IPS-15b (cell line): ENCODE results near the gene ATG9A.

Experiments
- H3K27me3 ChIP-seq: one replicate; pipeline ENCODE4 v1.6.1; 2013; ENCODE audit warnings: low read length; ENCODE audit not compliant: control insufficient read depth, insufficient read depth
- H3K36me3 ChIP-seq: one replicate; pipeline ENCODE4 v1.6.1; 2013; ENCODE audit warnings: low read length; ENCODE audit not compliant: control insufficient read depth, insufficient read depth
- H3K4me1 ChIP-seq: one replicate; pipeline ENCODE4 v1.6.1; 2013; ENCODE audit warnings: mild to moderate bottlenecking, low read length; ENCODE audit not compliant: control insufficient read depth, insufficient read depth
- H3K4me3 ChIP-seq: one replicate; pipeline ENCODE4 v1.5.1; 2013; ENCODE audit warnings: low read depth, low read length
- H3K9ac ChIP-seq: one replicate; pipeline ENCODE4 v1.6.1; 2013; ENCODE audit warnings: low read depth, mild to moderate bottlenecking, low read length
- H3K9me3 ChIP-seq: one replicate; pipeline ENCODE4 v1.6.1; 2013; ENCODE audit warnings: mild to moderate bottlenecking, low read length; ENCODE audit not compliant: control insufficient read depth, insufficient read depth

ATG9A gene, protein sequence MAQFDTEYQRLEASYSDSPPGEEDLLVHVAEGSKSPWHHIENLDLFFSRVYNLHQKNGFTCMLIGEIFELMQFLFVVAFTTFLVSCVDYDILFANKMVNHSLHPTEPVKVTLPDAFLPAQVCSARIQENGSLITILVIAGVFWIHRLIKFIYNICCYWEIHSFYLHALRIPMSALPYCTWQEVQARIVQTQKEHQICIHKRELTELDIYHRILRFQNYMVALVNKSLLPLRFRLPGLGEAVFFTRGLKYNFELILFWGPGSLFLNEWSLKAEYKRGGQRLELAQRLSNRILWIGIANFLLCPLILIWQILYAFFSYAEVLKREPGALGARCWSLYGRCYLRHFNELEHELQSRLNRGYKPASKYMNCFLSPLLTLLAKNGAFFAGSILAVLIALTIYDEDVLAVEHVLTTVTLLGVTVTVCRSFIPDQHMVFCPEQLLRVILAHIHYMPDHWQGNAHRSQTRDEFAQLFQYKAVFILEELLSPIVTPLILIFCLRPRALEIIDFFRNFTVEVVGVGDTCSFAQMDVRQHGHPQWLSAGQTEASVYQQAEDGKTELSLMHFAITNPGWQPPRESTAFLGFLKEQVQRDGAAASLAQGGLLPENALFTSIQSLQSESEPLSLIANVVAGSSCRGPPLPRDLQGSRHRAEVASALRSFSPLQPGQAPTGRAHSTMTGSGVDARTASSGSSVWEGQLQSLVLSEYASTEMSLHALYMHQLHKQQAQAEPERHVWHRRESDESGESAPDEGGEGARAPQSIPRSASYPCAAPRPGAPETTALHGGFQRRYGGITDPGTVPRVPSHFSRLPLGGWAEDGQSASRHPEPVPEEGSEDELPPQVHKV

DNA sequence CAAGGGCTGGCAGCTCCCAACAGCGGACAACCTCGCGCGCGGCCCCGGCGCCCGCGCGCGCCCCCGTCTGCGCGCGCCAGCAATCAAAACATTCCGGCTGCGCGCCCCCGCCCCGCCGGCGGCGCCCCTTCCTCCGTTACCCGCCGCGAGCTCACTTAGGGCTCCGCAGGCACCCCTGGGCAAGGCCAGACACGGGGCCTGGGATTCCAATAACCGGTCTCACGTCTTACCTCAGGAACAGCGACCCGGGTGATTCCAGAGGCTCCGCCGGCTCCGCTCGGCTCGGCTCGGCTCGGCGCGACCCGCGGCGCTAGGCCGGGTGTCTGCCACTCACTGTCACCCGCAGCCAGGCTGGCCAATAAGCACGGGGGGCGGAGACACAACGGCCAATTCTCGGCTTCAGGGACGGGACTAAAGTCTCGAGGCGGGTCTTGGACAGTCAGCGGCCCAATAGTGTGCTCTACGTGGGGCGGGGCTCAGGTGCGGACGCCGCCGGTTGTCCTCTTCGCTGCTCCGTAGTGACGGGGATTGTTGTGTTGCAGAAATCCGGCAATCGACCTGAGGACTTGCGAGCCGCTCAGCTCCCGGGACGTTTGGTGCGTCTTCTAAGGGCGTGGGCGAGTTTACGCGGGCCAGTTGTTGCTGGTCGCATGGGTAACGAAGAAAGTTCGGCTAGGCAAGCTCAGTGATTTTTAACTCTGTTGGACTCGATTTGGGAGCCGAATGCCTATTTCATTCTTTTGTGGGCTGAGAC is at the start of gene ATG9A, which contains the start of gene ANKZF1:
Gene ATG9A, minus strand, starts transcription at position 332 of the 754 bp plus-strand sequence. CDS start 1,612 bp downstream, outside the sequence.
Gene ANKZF1, plus strand, starts transcription at position 502 of the 754 bp plus-strand sequence. CDS start 452 bp downstream, outside the sequence.
- no peaks in the 10 kb centered on the region for H3K27me3 ChIP-seq
- peak within 1 kb of the TSS; percentile 98 for H3K4me3 ChIP-seq
- H3K9ac ChIP-seq = peak within 1 kb of the TSS; percentile 90
- H3K4me1 ChIP-seq = no peaks in the 10 kb centered on the region
- no peaks in the 10 kb centered on the region for H3K9me3 ChIP-seq
- peaks cover 35% of the 10 kb centered on the region for H3K36me3 ChIP-seq

DNA sequence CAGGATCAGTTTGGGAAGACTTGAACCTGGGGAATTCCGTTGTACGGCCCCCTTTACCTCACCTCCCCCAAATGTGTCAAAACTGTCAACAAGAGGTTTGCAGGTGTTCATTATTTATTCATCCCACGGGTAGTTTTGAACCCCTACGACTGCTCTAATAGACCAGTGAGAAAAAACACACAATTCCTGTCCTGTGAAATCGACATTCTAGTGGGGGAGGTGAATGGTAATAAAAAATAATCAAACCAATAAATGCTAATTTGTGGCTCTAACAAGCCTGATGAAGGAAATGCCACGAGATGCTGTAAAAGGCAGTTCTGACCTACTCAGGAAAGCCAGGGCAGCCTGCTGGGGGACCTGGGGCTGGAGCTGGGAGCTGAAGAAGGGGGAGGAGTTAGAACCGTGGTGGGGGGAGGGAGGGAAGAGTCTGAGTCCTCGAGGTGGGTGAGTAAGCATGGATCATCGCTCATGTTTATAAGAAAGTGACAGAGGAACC is 49.3 kb upstream of the ATG9A start:
- Histone ChIP-seq H3K36me3 (no peaks in the 10 kb centered on the region), H3K27me3 (peaks cover 4% of the 10 kb centered on the region), H3K9me3 (no peaks in the 10 kb centered on the region), H3K4me3 (peak overlapping the region; percentile 47), H3K4me1 (peaks cover 17% of the 10 kb centered on the region), H3K9ac (no peak overlapping the region)

DNA sequence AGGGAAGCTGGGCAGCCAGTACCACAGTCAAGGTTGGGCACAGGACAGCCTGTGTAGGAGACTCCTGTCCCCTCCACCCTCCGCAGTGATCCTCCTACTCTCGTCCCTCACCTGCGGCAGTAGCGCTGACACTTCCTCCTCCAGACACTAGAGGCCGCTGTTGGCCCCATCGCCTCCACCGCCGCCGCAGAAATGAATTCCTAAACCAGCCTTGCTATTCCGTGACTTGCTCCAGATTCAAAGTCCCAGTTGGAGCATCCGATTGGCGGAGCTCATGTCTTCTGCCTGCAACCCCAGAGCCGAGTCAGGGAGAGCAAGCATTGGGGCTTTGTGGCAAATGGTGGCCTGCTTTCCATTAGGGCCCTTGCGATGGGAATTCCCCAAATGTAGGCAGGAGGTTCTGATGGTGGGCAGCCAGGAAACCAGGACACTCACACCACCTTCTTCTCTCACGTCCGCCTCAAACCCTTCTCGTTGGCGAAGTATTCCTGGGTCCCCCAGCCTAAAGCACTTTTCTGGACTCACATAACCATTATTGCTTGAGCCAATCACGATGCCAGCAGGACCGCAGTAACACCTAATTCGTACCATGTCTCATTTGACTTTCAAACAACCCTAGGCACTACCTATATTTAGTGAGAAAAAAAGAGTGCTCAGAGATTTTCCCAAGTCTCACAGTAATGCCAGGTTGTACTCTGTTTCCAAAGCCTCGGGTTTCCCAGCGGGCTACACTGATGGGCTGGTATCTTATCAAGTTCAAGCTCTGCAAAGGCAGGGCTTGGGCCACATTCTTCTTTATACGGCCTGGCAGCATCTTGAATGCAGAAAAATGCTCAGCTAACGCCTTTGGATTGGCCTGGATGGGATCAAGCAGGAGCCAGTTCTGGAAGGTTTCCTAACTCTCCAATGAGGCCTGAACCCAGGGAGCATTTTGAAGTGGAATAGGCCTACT is 48.5 kb upstream of the ATG9A start:
- Histone ChIP-seq H3K36me3 (no peaks in the 10 kb centered on the region), H3K4me1 (peaks cover 17% of the 10 kb centered on the region)

DNA sequence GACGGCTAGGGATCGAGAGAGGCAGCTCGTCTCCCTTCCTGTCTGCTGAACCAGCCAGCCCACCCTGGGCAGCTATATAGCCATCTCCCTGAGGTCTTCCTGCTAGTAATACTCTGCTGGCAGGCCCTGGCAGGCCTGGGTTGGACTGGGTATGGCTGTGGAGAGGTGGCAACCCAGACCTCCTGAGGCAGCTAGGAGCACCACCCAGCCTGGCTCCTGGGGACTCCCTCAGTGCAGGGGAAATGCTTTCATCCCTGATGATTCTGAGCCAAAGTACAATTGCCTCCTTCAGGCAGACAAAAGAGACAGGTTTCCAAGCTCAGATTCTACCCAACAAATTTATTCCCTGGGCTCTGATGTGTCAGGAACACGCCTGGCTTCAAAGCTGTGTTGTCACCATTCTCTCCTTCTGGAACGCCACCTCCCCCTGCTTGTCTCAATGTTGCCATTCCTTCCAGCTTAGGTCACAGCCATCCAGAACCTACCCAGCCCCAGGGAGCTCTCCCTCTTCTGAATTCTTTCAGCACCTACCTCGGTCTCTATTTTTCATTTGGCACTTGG is 45.0 kb upstream of the ATG9A start:
- Histone ChIP-seq H3K4me1 (peaks cover 17% of the 10 kb centered on the region), H3K9me3 (no peaks in the 10 kb centered on the region), H3K9ac (no peak overlapping the region), H3K36me3 (no peaks in the 10 kb centered on the region), H3K27me3 (peaks cover 4% of the 10 kb centered on the region), H3K4me3 (no peak overlapping the region)

More for the DNA sequence above, 48.5 kb upstream of the ATG9A start:
- Histone ChIP-seq H3K4me3 (peak overlapping the region; percentile 47), H3K9ac (no peak overlapping the region), H3K9me3 (no peaks in the 10 kb centered on the region), H3K27me3 (peaks cover 4% of the 10 kb centered on the region)

DNA sequence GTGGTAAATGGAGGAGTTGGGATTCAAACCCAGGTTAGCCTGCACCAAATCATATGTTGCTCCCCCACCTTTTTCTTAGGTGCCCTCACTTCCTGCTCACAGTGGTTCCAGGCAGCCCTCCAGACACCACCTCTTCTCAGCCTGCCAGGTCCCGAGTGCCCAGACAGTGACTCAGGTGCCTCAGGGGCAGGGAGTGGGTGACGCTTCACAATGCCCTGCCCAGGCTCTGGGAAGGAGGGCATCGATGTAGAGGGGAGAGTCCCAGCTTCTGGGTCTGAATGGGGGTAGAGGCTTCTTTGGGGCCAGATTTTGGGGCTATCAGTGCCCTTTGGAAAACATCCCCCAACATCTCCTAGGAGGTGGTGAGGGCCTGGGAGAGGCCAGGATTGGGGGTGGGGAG is 44.5 kb upstream of the ATG9A start:
- Histone ChIP-seq H3K36me3 (no peaks in the 10 kb centered on the region), H3K4me3 (no peak overlapping the region), H3K9ac (no peak overlapping the region), H3K4me1 (peaks cover 17% of the 10 kb centered on the region), H3K9me3 (no peaks in the 10 kb centered on the region), H3K27me3 (peaks cover 7% of the 10 kb centered on the region)

DNA sequence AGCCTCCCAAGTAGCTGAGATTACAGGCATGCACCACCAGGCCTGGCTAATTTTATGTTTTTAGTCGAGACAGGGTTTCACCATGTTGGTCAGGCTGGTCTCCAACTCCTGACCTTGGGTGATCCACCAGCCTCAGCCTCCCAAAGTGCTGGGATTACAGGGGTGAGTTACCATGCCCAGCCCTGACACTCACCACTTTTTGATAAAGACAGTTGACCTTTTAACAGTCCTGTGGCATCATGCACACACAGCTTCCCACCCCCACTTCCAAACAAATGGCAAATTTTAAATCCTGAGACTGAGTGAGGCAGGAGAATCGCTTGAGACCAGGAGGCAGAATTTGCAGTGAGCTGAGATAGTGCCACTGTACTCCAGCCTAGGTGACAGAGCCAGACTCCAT is 43.6 kb upstream of the ATG9A start:
- Histone ChIP-seq H3K9ac (no peak overlapping the region), H3K27me3 (peaks cover 3% of the 10 kb centered on the region), H3K9me3 (no peaks in the 10 kb centered on the region), H3K36me3 (no peaks in the 10 kb centered on the region), H3K4me1 (peaks cover 10% of the 10 kb centered on the region), H3K4me3 (no peak overlapping the region)

DNA sequence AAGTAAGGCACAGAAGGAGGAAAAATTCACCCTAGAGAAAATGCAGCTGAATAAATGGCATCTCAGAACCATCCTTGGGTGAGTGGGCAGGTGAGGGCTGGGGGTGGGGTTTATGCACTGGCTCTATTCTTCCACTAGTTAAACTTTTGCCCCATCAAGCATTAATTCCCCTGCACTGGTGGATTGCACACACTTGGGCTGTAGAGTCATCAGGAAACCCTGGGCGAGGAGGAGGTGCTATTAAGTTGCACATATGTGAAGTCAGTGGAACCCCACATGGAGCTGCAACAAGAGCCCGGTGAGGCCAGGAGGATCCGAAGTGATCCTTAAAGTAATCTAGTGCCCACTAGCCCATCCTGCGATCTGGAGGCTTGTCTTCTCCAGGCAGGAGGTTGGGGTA is 42.9 kb upstream of the ATG9A start:
- no peak overlapping the region for H3K9ac ChIP-seq
- no peaks in the 10 kb centered on the region for H3K9me3 ChIP-seq
- H3K4me3 ChIP-seq = no peak overlapping the region
- no peaks in the 10 kb centered on the region for H3K36me3 ChIP-seq
- peaks cover 8% of the 10 kb centered on the region for H3K4me1 ChIP-seq
- peaks cover 3% of the 10 kb centered on the region for H3K27me3 ChIP-seq

DNA sequence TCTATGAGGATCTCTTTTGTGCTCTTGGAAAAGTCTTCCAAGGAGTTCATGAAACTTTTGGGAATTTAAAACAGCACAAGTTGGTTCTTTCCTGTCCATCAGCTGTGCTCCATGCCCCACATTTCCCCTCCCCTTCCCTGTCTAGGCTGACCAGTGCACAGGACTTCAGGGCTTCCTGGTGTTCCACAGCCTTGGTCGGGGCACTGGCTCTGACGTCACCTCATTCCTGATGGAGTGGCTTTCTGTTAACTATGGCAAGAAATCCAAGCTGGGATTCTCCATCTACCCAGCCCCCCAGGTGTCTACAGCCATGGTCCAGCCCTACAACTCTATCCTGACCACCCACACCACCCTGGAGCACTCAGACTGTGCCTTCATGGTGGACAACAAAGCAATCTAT is 41.6 kb upstream of the ATG9A start:
- Histone ChIP-seq H3K4me1 (peaks cover 7% of the 10 kb centered on the region), H3K9ac (no peak overlapping the region), H3K4me3 (no peak overlapping the region), H3K9me3 (no peaks in the 10 kb centered on the region), H3K36me3 (no peaks in the 10 kb centered on the region), H3K27me3 (peaks cover 9% of the 10 kb centered on the region)

DNA sequence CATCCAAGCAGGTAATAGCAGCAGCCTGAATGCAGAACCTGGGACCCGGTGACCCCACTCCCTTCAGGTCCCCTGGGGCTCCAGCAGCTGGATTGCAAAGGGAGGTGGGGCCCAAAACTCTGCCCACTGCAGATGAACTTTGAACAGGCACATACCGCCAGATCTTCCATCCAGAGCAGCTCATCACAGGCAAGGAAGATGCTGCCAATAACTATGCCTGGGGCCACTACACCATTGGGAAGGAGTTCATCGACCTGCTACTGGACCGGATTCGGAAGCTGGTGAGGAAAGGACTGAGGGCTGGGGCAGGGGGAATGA is 40.6 kb upstream of the ATG9A start:
- Histone ChIP-seq H3K27me3 (peaks cover 13% of the 10 kb centered on the region), H3K9me3 (no peaks in the 10 kb centered on the region), H3K36me3 (no peaks in the 10 kb centered on the region), H3K4me3 (no peak overlapping the region), H3K4me1 (peaks cover 7% of the 10 kb centered on the region), H3K9ac (no peak overlapping the region)

DNA sequence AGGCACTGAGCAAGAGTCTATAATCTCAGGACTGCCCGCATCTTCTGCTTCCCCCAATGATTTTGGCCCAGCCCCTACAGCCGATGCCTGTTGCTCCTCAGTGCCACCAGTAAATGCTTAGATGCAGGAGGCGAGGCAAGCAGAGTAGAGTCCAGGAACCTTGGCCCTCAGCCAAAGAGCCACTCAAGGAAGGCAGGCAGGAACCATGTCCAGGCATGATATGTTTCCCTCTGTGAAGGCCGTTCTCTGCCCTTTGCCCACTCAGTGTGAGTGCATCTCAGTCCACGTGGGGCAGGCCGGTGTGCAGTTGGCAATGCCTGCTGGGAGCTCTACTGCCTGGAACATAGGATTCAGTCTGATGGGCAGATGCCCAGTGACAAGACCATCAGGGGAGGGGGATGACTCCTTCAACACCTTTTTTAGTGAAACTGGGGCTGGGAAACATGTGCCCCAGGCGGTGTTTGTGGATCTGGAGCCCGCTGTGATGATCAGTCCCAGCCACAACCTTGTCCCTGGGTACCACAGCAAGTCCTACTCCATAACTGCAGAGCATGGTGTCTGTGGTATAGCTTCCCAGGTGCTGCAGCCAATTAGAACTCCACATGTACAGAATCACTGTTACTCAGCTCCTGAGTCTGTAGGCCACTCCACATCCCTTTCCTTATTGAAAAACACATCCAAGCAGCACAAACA is 40.1 kb upstream of the ATG9A start:
- Histone ChIP-seq H3K36me3 (no peaks in the 10 kb centered on the region), H3K27me3 (peaks cover 18% of the 10 kb centered on the region), H3K4me3 (no peak overlapping the region), H3K4me1 (peaks cover 3% of the 10 kb centered on the region), H3K9ac (no peak overlapping the region), H3K9me3 (no peaks in the 10 kb centered on the region)
